ENCODE measurements around the gene SMTN. TPM values are rescaled to one million over a fixed set of nuclear protein-coding genes. Genes with fewer than 3 reads are reported as not detected.

The SMTN gene
- total and polyA plus RNA-seq, 10 of the 15 experiments (the other 5 are each of a cell fraction or from before 2014, with no cell fraction given) = 0.92 to 21.9 (median 4.8) TPM

DNA sequence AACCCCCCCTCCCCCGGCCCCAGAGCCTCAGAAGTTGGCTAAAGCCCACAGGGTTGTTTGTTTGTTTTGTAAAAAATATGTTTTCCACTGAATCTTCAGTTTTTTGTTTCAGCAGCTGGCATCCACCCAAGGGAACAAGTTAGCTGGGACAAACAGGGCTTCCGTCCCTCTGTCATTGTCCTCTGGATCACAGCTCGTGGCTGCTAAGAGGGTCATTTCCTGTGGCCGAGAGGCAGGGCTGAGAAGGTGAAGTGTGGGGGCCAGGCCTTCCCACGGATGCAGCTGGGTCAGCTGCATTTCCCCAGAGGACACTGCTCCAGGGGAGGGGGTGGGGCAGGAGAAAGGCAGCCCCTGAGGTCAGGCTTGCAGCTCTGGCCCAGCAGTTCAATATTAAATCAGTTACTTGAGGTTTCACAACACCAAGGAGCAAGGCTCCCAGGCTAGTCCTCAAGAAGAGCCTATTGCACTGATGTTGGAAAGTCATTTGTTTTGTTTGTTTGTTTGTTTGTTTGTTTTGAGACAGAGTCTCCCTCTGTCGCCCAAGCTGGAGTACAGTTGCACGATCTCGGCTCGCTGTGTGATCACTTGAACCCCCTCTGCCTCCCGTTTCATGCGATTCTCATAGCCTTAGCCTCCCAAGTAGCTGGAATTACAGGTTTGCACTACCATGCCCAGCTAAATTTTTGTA lies 34.4 kb upstream of the SMTN start:
- FAIRE-seq = no peak
- Histone ChIP-seq H3K4me3 (no peak overlapping the region), H3K79me2 (ENCODE audit: control insufficient read depth, insufficient read depth, low read length) (no peaks in the 10 kb centered on the region), H3K9ac (ENCODE audit: control insufficient read depth, insufficient read depth, low read length) (no peak overlapping the region), H3K9me3 (replicated peaks; ENCODE audit: control insufficient read depth, insufficient read depth, low read length) (no peaks in the 10 kb centered on the region; the same call in 2 of the 3 replicates), H3K4me2 (ENCODE audit: control insufficient read depth, insufficient read depth) (no peak overlapping the region), H3K4me1 (ENCODE audit: control insufficient read depth, insufficient read depth, low read length) (no peaks in the 10 kb centered on the region), H4K20me1 (ENCODE audit: control insufficient read depth, insufficient read depth) (no peaks in the 10 kb centered on the region), H3K27me3 (replicated peaks in 1 of 2; ENCODE audit: control insufficient read depth in 2 of 2, insufficient read depth in 2 of 2, low read length in 1 of 2) (no peaks in the 10 kb centered on the region; a peak in 1 of 4 replicates), H3K27ac (ENCODE audit: control insufficient read depth, insufficient read depth) (no peak overlapping the region), H3K36me3 (ENCODE audit: control insufficient read depth in 2 of 2, insufficient read depth in 2 of 2, low read length in 1 of 2) (no peaks in the 10 kb centered on the region), H2AFZ (ENCODE audit: control insufficient read depth, low read depth, low read length) (no peak overlapping the region)
- no peak for DNase-seq (ENCODE audit: low read depth, low spot score)
- ChIA-PET POLR2A (no interaction called here), CTCF (interaction anchor here (1.0 to 1.2 kb wide), 2 partner anchors 58 to 66 kb away, joined by 3 read pairs; no protein-coding TSS in a partner anchor), RAD21 (ENCODE audit: unreplicated experiment) (no interaction called here), SMC1A (ENCODE audit: uncharacterized antibody, unreplicated experiment) (interaction anchor here (0.8 kb wide), 1 partner anchor 10 kb away, joined by 3 read pairs; no protein-coding TSS in a partner anchor)
- ATAC-seq = no peak
- 41% methylated on average over 11 of the region's 11 CpGs for whole genome bisulfite sequencing (ENCODE audit: insufficient coverage, insufficient replicate concordance, low lambda C conversion rate, missing lambda C conversion rate)
- in situ Hi-C loops (cut with MboI) = no loop called here
- intact Hi-C loops (cut with micrococcal nuclease; ENCODE audit: unreplicated experiment) = no loop called here
- BruUV-seq (replicated peaks) = no TSS peak
- TF ChIP-seq NFYA (IDR thresholded peaks at IDR 0.05; ENCODE audit: borderline replicate concordance, low read depth, low read length) (no peak), HDAC6 (IDR thresholded peaks at IDR 0.05; ENCODE audit: unreplicated experiment) (no peak), POLR2A (IDR thresholded peaks at IDR 0.05; ENCODE audit: low read depth, low read length) (no peak), SREBF1 (IDR thresholded peaks at IDR 0.05; ENCODE audit: low read length) (no peak), MEF2A (IDR thresholded peaks at IDR 0.05; ENCODE audit: insufficient read depth, low read depth, low read length) (no peak), DPF2 (IDR thresholded peaks at IDR 0.05) (no peak), GABPA (IDR thresholded peaks at IDR 0.05; ENCODE audit: low read depth) (no peak), CHD2 (IDR thresholded peaks at IDR 0.05; ENCODE audit: borderline replicate concordance, low read depth, low read length) (no peak), ATF7 (IDR thresholded peaks at IDR 0.05; ENCODE audit: low read depth) (no peak), RCOR1 (conservative IDR thresholded peaks at IDR 0.05; ENCODE audit: low read depth, low read length) (no peak)
- TF ChIP-seq, protein P1, sequence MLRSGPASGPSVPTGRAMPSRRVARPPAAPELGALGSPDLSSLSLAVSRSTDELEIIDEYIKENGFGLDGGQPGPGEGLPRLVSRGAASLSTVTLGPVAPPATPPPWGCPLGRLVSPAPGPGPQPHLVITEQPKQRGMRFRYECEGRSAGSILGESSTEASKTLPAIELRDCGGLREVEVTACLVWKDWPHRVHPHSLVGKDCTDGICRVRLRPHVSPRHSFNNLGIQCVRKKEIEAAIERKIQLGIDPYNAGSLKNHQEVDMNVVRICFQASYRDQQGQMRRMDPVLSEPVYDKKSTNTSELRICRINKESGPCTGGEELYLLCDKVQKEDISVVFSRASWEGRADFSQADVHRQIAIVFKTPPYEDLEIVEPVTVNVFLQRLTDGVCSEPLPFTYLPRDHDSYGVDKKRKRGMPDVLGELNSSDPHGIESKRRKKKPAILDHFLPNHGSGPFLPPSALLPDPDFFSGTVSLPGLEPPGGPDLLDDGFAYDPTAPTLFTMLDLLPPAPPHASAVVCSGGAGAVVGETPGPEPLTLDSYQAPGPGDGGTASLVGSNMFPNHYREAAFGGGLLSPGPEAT (IDR thresholded peaks at IDR 0.05; ENCODE audit: low read depth) = no peak
- TF ChIP-seq, protein P2, sequence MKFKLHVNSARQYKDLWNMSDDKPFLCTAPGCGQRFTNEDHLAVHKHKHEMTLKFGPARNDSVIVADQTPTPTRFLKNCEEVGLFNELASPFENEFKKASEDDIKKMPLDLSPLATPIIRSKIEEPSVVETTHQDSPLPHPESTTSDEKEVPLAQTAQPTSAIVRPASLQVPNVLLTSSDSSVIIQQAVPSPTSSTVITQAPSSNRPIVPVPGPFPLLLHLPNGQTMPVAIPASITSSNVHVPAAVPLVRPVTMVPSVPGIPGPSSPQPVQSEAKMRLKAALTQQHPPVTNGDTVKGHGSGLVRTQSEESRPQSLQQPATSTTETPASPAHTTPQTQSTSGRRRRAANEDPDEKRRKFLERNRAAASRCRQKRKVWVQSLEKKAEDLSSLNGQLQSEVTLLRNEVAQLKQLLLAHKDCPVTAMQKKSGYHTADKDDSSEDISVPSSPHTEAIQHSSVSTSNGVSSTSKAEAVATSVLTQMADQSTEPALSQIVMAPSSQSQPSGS (IDR thresholded peaks at IDR 0.05; ENCODE audit: low read length) = no peak
- TF ChIP-seq, protein P3, sequence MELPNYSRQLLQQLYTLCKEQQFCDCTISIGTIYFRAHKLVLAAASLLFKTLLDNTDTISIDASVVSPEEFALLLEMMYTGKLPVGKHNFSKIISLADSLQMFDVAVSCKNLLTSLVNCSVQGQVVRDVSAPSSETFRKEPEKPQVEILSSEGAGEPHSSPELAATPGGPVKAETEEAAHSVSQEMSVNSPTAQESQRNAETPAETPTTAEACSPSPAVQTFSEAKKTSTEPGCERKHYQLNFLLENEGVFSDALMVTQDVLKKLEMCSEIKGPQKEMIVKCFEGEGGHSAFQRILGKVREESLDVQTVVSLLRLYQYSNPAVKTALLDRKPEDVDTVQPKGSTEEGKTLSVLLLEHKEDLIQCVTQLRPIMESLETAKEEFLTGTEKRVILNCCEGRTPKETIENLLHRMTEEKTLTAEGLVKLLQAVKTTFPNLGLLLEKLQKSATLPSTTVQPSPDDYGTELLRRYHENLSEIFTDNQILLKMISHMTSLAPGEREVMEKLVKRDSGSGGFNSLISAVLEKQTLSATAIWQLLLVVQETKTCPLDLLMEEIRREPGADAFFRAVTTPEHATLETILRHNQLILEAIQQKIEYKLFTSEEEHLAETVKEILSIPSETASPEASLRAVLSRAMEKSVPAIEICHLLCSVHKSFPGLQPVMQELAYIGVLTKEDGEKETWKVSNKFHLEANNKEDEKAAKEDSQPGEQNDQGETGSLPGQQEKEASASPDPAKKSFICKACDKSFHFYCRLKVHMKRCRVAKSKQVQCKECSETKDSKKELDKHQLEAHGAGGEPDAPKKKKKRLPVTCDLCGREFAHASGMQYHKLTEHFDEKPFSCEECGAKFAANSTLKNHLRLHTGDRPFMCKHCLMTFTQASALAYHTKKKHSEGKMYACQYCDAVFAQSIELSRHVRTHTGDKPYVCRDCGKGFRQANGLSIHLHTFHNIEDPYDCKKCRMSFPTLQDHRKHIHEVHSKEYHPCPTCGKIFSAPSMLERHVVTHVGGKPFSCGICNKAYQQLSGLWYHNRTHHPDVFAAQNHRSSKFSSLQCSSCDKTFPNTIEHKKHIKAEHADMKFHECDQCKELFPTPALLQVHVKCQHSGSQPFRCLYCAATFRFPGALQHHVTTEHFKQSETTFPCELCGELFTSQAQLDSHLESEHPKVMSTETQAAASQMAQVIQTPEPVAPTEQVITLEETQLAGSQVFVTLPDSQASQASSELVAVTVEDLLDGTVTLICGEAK (IDR thresholded peaks at IDR 0.05; ENCODE audit: borderline replicate concordance) = no peak
- TF ChIP-seq, protein P4, sequence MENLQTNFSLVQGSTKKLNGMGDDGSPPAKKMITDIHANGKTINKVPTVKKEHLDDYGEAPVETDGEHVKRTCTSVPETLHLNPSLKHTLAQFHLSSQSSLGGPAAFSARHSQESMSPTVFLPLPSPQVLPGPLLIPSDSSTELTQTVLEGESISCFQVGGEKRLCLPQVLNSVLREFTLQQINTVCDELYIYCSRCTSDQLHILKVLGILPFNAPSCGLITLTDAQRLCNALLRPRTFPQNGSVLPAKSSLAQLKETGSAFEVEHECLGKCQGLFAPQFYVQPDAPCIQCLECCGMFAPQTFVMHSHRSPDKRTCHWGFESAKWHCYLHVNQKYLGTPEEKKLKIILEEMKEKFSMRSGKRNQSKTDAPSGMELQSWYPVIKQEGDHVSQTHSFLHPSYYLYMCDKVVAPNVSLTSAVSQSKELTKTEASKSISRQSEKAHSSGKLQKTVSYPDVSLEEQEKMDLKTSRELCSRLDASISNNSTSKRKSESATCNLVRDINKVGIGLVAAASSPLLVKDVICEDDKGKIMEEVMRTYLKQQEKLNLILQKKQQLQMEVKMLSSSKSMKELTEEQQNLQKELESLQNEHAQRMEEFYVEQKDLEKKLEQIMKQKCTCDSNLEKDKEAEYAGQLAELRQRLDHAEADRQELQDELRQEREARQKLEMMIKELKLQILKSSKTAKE (IDR thresholded peaks at IDR 0.05; ENCODE audit: low read depth, poor library complexity, severe bottlenecking) = no peak
